BLaER1 treated with 17β-estradiol and CSF1 and Interleukin-3, amounts not matched to agents 10 nM and 100 nM (cell line): Measurements from ENCODE around the gene CRYBB2.
"Not testable (repeated sequence)": the region's sequence is repeated elsewhere in the genome, so short reads cannot be mapped to it uniquely, and the experiment has no call there.

Source experiments
- H3K27ac ChIP-seq, 11 experiments: shearing (Covaris generic); formaldehyde crosslinking; 2 replicates each; pipeline ENCODE4 v1.8.1; 2022
- H3K27me3 ChIP-seq, 11 experiments: shearing (Covaris generic); formaldehyde crosslinking; 2 replicates each; pipeline ENCODE4 v1.8.1; 2022
- H3K36me3 ChIP-seq, 11 experiments: shearing (Covaris generic); formaldehyde crosslinking; 2 replicates each; pipeline ENCODE4 v1.8.1; 2022
- H3K4me1 ChIP-seq, 10 experiments: shearing (Covaris generic); formaldehyde crosslinking; 2 replicates each; pipeline ENCODE4 v1.8.1; 2022
- H3K4me2 ChIP-seq, 11 experiments: shearing (Covaris generic); formaldehyde crosslinking; 2 replicates each; pipeline ENCODE4 v1.8.1; 2022
- H3K4me3 ChIP-seq, 10 experiments: shearing (Covaris generic); formaldehyde crosslinking; 2 replicates each; pipeline ENCODE4 v1.8.1; 2022
- H3K9ac ChIP-seq, 11 experiments: shearing (Covaris generic); formaldehyde crosslinking; 2 replicates each; pipeline ENCODE4 v1.8.1; 2022
- H3K9me3 ChIP-seq, 11 experiments: shearing (Covaris generic); formaldehyde crosslinking; replicated peaks in 1 of 11; 2 replicates each; pipeline ENCODE4 v1.8.1; 2022
- H4K20me1 ChIP-seq, 11 experiments: shearing (Covaris generic); formaldehyde crosslinking; 2 replicates each; pipeline ENCODE4 v1.8.1; 2022
- Cebpa-rat ChIP-seq, 11 experiments: shearing (Covaris generic); IDR thresholded peaks; 2 replicates each; pipeline ENCODE4 v1.8.1; 2022

Gene CRYBB2

DNA sequence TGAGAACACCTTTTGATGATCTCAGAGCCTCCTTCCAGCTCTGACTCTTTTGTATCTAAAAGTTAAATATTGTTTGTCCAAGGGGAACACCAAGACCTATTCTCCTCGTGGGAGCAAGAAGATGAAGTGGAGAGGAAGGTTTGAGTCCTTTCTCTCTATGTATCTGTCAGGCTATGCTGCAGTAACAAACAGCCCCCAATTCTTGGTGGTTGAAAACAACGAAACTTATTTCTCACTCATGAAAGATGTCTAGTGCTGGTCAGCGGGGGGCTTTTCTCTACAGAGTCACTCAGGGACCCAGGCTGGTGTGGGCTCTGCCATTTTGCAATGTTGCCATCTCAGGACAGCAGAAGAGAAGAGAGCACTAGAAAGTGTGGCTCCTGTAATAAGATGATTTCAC lies 6.2 kb upstream of the CRYBB2 start:
- peaks cover 0 to 24% (median 11%) of the 10 kb centered on the region in 11 experiments; a peak in 15 of 22 replicates for H3K9me3 ChIP-seq
- H3K27ac ChIP-seq = no peak overlapping the region
- no peaks in the 10 kb centered on the region for H3K27me3 ChIP-seq
- H3K4me1 ChIP-seq = peaks cover 0 to 15% (median 8%) of the 10 kb centered on the region in 10 experiments; a peak in 16 of 20 replicates
- no peak overlapping the region for H3K4me3 ChIP-seq
- no peak for TF ChIP-seq Cebpa-rat (IDR thresholded peaks at IDR 0.05)
- H3K4me2 ChIP-seq = no peak overlapping the region
- no peak overlapping the region for H3K9ac ChIP-seq
- no peaks in the 10 kb centered on the region for H3K36me3 ChIP-seq
- H4K20me1 ChIP-seq = no peaks in the 10 kb centered on the region

DNA sequence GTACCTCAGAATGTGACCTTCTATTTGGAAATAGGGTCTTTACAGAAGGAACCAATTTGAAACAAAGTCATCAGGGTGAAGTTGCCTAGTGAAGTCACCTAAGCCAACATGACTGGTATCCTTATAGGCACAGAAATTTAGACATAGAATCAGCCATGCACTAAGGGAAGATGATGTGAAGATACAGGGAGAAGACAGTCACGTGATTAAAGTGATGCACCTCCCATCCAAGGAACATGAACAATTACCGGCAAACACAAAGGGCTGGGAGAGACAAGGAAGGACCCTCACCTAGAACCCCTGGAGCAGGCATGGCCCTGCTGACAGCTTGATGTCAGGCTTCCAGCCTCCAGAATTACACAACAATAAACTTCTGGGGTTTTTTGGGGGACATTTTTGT lies 3.2 kb upstream of the CRYBB2 start:
- H3K27me3 ChIP-seq = no peaks in the 10 kb centered on the region
- H3K9me3 ChIP-seq = peaks cover 0 to 24% (median 11%) of the 10 kb centered on the region in 11 experiments; a peak in 15 of 22 replicates
- H3K4me2 ChIP-seq = no peak overlapping the region
- no peak overlapping the region for H3K4me3 ChIP-seq
- H3K27ac ChIP-seq = no peak overlapping the region
- no peaks in the 10 kb centered on the region for H3K36me3 ChIP-seq
- no peaks in the 10 kb centered on the region for H4K20me1 ChIP-seq
- H3K4me1 ChIP-seq = peaks cover 0 to 18% (median 10%) of the 10 kb centered on the region in 10 experiments; a peak in 17 of 20 replicates
- no peak overlapping the region for H3K9ac ChIP-seq
- TF ChIP-seq Cebpa-rat (IDR thresholded peaks at IDR 0.05) = no peak

GRCh38 chr22:25219948-25220442 lies 556 bp downstream of the CRYBB2 start:
- H3K9ac ChIP-seq = no peak overlapping the region

DNA sequence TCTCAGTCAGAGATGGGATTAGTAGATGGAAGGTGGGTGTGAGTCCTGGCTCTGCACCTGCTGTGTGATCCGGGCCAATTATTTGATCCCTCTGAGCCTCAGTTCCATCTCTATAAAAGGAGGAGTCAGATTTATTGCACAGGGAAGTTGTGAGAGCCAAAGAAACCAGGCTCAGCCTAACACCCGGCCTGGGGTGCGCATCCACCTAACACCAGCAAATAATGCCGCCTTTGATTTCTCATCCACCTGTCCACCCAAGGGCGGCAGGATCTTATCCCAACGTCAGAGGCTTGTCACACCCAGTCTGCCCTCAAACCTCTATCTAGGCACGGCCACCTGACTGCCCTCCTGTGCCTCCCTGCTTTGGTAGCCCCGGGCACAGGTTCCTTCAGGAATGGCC lies 2.4 kb downstream of the CRYBB2 start:
- TF ChIP-seq Cebpa-rat (IDR thresholded peaks at IDR 0.05) = no peak
- Histone ChIP-seq H3K27ac (no peak overlapping the region), H3K4me2 (no peak overlapping the region), H3K27me3 (no peaks in the 10 kb centered on the region), H3K4me1 (peaks cover 0 to 9% (median 2%) of the 10 kb centered on the region in 10 experiments; a peak in 6 of 20 replicates), H3K36me3 (no peaks in the 10 kb centered on the region), H4K20me1 (no peaks in the 10 kb centered on the region), H3K9me3 (no peaks in the 10 kb centered on the region), H3K4me3 (no peak overlapping the region), H3K9ac (no peak overlapping the region)

More at GRCh38 chr22:25219948-25220442, 556 bp downstream of the CRYBB2 start:
- no peak overlapping the region for H3K27ac ChIP-seq
- H3K9me3 ChIP-seq = peaks cover 0 to 11% (median 2%) of the 10 kb centered on the region in 11 experiments; a peak in 13 of 22 replicates
- H3K4me2 ChIP-seq = peak overlapping the region in 3 of 11 experiments; percentile 0 to 36 (median 3); a peak in 2 of 22 replicates
- peaks cover 0 to 9% (median 2%) of the 10 kb centered on the region in 10 experiments; a peak in 6 of 20 replicates for H3K4me1 ChIP-seq
- H3K27me3 ChIP-seq = no peaks in the 10 kb centered on the region
- no peak for TF ChIP-seq Cebpa-rat (IDR thresholded peaks at IDR 0.05)
- H3K4me3 ChIP-seq = no peak overlapping the region
- H3K36me3 ChIP-seq = no peaks in the 10 kb centered on the region
- no peaks in the 10 kb centered on the region for H4K20me1 ChIP-seq

- H3K27ac ChIP-seq = no peak overlapping the region
- no peaks in the 10 kb centered on the region for H3K36me3 ChIP-seq
- H3K4me2 ChIP-seq = no peak overlapping the region
- H3K4me3 ChIP-seq = no peak overlapping the region
- no peak overlapping the region for H3K9ac ChIP-seq
- TF ChIP-seq Cebpa-rat (IDR thresholded peaks at IDR 0.05) = no peak
- no peaks in the 10 kb centered on the region for H4K20me1 ChIP-seq
- peaks cover 0 to 9% (median 2%) of the 10 kb centered on the region in 10 experiments; a peak in 6 of 20 replicates for H3K4me1 ChIP-seq
- no peaks in the 10 kb centered on the region for H3K9me3 ChIP-seq
- H3K27me3 ChIP-seq = no peaks in the 10 kb centered on the region
Measured at GRCh38 chr22:25223269-25223850, 3.9 kb downstream of the CRYBB2 start.

GRCh38 chr22:25228822-25229221 lies 9.4 kb downstream of the CRYBB2 start:
- H3K9ac ChIP-seq = no peak overlapping the region
- no peaks in the 10 kb centered on the region for H3K4me1 ChIP-seq
- no peaks in the 10 kb centered on the region for H3K36me3 ChIP-seq
- no peak for TF ChIP-seq Cebpa-rat (IDR thresholded peaks at IDR 0.05)
- H3K4me2 ChIP-seq = no peak overlapping the region
- no peaks in the 10 kb centered on the region for H3K9me3 ChIP-seq
- no peaks in the 10 kb centered on the region for H3K27me3 ChIP-seq
- H4K20me1 ChIP-seq = no peaks in the 10 kb centered on the region
- H3K4me3 ChIP-seq = no peak overlapping the region
- H3K27ac ChIP-seq = no peak overlapping the region

GRCh38 chr22:25230760-25231159 lies 11.3 kb downstream of the CRYBB2 start:
- H3K27me3 ChIP-seq, H3K36me3 ChIP-seq, H3K4me2 ChIP-seq, H3K4me3 ChIP-seq, H3K27ac ChIP-seq, H4K20me1 ChIP-seq, H3K9me3 ChIP-seq, H3K9ac ChIP-seq, H3K4me1 ChIP-seq: not testable (repeated sequence)

DNA sequence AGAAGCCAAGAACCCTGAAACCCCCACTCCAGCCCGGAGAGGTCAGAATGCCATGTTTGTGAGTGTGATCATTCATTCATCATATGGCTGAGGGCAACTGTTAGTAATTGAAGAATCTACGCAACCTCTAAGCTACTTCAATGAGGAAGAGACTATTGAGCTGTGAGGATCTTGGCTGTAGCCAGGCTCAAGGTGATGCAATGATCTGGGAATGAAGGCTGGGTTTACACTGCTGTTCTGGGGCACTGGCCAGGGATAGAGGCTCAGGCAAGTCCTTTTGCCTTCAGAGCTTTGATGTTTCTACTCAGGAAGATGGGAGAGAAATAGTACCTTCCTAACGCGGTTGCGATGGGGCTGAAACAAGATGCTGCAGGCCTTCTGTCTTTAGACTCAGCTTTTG lies 12.9 kb downstream of the CRYBB2 start:
- H3K36me3 ChIP-seq = no peaks in the 10 kb centered on the region
- TF ChIP-seq Cebpa-rat (IDR thresholded peaks at IDR 0.05) = no peak

DNA sequence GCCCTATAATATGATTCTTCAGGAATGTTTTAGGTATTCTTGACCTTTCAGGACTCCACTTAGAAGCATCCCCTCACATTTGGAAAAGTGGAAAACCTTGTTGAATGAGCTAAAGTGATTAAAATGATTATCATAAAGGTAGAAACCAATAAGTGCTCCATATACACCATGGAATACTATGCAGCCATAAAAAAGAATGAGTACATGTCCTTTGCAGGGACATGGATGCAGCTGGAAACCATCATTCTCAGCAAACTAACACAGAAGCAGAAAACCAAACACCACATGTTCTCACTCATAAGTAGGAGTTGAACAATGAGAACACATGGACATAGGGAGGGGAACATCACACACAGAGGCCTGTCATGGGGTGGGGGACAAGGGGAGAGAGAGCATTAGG lies 14.3 kb downstream of the CRYBB2 start:
- H3K9me3 ChIP-seq, H3K9ac ChIP-seq, H3K36me3 ChIP-seq, H3K4me2 ChIP-seq, H3K27me3 ChIP-seq, H3K27ac ChIP-seq, H4K20me1 ChIP-seq, H3K4me3 ChIP-seq, H3K4me1 ChIP-seq: not testable (repeated sequence)

More for the DNA sequence above, 12.9 kb downstream of the CRYBB2 start:
- H3K4me3 ChIP-seq = no peak overlapping the region
- H3K9me3 ChIP-seq = no peaks in the 10 kb centered on the region
- no peaks in the 10 kb centered on the region for H3K27me3 ChIP-seq
- H3K27ac ChIP-seq = no peak overlapping the region
- no peak overlapping the region for H3K4me2 ChIP-seq
- no peak overlapping the region for H3K9ac ChIP-seq
- H4K20me1 ChIP-seq = no peaks in the 10 kb centered on the region
- H3K4me1 ChIP-seq = peaks cover 0 to 5% (median 0%) of the 10 kb centered on the region in 10 experiments; a peak in 4 of 20 replicates
